Activated CD8-positive, alpha-beta memory T cell treated with anti-CD3 and anti-CD28 coated beads, Interleukin-2, amount 50 U/mL, for 48 hours (primary cell): ENCODE measurements around the gene SAMD7.

Source experiments
- DNase-seq: peaks from one replicate; pipeline ENCODE4 v3.0.0-alpha.2; 2020

The SAMD7 gene

GRCh38 chr3:169911272-169911671 is at the start of gene SAMD7:
TSS of gene SAMD7 (plus strand) at chr3:169911572. CDS start at chr3:169919499, 7,927 bp downstream.
- DNase-seq, result no peak

GRCh38 chr3:169861871-169862270 is 49.5 kb upstream of the SAMD7 start:
- no peak for DNase-seq

GRCh38 chr3:169863458-169863899 is 47.9 kb upstream of the SAMD7 start:
- peak; percentile 80 for DNase-seq

DNA sequence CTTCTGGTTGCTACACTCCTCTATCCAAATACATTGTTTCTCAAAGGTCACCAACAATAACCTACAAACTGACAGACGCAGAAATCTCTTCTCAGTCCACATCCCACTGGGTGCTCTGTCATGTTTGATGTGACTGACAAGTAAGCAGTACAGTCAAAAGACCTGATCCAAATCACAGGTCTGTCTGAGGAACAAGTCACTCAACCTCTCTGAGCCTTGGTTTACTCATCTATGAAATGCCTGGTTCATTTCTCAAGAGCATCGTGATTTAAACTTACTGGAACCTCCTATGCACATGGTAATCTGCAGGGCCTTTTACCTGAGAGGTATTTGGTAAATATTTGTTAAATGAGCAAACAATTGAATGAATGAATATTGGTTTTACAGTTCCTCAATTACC is 47.1 kb upstream of the SAMD7 start:
- DNase-seq, result no peak

GRCh38 chr3:169865176-169865767 is 46.1 kb upstream of the SAMD7 start:
- DNase-seq, result peak; percentile 54

- no peak for DNase-seq
These were observed 43.7 kb upstream of the SAMD7 start for GRCh38 chr3:169867584-169868210.

- DNase-seq, result no peak
These were observed 43.0 kb upstream of the SAMD7 start for GRCh38 chr3:169868369-169868768.

- DNase-seq, result no peak
These were observed 41.7 kb upstream of the SAMD7 start, which contains the start of gene LRRC31 for GRCh38 chr3:169869484-169870220. TSS of gene LRRC31 (minus strand) at chr3:169869935. CDS start at chr3:169869807, 128 bp downstream.

DNA sequence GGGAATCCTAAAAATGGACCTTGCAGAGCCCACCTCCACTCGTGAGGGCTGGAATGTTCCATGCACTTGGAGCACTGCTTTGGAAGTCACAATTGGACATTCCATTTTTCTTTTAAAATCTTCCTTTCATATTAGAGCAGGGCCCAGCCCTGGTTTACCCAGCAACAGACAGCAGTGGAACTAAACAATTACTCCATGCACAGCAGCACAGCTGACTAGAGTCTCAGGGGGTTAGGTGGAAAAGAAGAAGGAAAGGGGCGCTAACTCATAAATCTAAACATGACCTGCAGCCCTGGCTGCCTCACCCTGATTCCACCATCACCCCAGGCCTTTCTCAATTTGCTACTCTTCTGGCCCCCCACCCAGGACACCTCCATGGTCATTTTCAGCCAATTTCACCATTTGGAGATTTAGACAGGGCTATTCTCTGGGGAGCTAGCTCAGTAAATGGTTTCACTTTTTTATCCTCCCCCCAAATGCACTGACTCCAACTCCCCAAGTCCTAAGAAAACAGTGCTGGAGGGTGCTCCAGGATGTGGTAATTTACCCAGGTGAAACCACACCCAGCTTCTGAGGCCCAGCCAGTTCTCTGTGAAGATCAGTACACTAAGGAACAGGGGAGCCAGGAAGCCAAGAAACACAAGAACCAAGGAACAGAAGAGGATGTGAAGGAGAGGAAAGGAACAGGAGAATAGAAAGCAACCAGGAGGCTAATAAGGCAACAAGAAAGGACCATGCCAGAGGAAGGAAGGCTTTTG is 40.1 kb upstream of the SAMD7 start:
- no peak for DNase-seq

DNA sequence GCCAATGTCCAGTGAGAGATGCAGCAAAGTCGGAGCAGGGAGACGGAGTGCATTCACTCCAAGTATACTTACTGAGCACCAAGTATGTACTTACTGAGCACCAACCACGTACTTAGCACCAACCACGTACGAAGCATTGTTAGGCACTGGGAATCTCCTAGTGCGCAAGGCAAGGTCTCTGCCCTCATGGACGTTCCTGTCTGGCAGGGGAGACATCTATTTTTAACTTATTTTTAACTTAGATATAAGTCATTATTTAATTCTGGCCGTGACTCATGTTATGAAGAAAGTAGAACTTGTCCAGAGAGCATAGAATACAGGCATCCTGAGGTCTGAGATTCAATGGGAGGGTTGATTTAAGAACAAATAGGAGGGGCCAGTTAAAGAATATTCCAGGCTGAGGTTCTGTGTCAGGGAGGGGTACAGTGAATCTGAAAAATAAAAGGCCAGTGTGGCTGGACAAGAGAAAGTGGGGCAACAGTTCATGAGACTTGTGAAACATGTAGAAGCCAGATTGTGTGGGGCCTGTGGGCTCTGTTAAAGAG is 32.3 kb upstream of the SAMD7 start:
- DNase-seq, result no peak

DNA sequence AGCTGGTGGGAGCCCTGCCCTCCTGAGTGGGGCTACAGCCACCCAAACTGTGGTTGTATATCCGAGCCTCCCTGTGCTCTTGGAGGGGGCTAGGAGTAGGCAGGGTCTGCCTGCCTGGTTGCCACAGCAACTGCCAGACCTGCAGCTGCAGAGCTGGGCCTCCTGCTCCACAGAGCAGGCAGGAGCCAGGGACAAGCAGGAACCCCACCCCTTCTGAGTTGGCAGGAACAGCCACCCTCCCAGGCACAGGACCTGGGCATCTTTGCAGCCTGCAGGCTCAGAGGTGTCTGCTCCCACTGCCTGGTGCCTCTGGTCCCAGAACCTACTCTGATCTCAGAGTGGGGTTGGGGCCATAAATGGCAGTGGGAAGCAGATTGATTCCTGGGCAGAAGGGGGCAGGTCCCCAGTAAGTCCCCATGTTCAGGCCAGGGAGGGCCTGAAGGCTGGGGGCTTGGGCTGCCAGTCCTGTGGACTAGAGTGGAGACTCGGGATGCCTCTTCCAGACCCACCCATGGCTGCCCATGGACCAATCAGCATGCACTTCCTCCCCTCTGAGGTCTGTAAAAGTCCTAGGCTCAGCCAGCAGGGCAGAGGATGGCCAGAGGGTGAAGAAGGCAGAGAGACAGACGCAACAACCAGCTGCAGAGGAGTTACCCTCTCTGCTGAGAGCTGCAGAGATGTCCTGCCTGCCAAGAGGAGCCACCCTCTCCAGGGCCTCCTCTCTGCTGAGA is 31.4 kb upstream of the SAMD7 start:
- DNase-seq, result no peak

DNA sequence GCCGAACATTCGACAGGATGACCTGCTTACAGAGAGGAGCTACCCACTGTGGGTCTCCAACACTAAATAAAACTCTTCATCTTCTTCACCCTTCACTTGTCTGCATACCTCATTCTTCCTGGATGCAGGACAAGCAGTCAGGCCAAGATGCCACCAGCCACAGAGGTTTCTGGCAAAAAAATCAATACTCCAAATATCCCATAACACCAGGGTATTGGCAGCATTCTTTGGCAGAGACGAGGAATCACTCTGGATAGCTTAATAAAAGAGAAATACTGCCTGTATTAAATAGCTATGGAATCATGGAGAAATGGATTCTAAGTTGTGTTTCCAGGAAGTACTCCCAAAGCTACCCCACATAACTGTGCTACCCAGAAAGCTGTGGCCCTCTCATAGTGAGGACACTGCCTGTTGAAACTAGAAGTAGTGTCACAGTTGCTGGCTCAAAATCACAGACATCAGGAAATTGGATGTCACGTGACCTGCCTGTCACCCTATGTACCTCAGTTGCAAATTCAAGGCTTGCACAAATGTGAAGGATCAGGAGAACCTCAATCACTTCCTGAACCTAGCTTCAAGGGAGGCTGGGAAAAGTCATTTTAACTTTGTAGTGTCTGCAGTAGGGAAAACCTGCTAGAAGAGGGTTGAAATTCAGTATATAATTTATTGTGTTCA is 30.7 kb upstream of the SAMD7 start:
- DNase-seq, result no peak

GRCh38 chr3:169886671-169887070 is 24.7 kb upstream of the SAMD7 start:
- DNase-seq, result no peak

DNA sequence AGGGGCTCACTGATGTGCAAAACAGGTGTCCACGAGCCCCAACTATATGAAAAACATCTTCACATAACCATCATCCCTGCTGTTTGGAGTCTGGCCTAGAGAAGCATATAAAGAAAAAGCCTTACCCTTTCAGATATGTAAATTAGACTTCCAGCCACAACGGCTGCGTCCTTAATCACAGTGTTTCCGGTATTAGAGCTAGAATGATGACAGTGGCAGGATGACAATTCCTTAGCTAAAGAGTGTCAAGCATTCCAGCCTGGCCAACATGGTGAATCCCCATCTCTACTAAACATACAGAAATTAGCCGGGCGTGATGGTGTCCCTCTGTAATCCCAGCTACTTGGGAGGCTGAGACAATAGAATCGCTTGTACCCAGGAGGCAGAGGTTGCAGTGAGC is 19.5 kb upstream of the SAMD7 start:
- no peak for DNase-seq

GRCh38 chr3:169894110-169894509 is 17.3 kb upstream of the SAMD7 start:
- no peak for DNase-seq

DNA sequence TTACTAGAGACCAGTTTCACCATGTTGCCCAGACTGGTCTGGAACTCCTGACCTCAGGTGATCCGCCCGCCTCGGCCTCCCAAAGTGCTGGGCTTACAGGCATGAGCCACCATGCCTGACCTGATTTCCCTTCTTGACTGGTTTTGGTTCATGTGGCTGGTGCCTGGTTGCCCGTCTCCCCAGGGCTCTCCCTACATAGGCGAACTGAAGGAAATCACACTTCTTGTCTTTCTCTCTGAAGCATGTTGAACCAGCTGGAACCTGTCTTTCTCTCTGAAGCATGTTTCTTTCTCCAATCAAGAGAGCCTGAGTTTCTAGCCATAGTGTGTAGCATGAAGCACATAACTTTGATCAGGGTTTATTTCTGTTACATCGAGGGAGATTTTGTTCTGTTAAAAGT is 16.3 kb upstream of the SAMD7 start:
- DNase-seq, result no peak

DNA sequence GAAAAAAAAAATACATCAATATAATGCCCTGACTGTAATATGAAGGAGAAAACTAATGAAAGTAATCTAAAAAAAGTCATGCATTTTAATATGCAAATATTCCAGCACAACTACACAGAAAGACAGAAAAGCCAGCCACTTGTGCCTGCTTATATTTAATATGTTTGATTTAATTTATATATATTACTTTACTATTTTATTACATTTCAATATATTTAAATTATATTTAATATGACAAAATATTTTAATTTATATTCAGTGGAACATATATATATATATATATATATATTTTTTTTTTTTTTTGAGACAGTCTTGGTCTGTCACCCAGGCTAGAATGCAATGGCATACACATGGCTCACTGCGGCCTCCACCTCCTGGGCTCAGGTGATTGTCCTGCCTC is 14.1 kb upstream of the SAMD7 start:
- no peak for DNase-seq

- no peak for DNase-seq
These were observed 9.9 kb upstream of the SAMD7 start for GRCh38 chr3:169901453-169901852.

DNA sequence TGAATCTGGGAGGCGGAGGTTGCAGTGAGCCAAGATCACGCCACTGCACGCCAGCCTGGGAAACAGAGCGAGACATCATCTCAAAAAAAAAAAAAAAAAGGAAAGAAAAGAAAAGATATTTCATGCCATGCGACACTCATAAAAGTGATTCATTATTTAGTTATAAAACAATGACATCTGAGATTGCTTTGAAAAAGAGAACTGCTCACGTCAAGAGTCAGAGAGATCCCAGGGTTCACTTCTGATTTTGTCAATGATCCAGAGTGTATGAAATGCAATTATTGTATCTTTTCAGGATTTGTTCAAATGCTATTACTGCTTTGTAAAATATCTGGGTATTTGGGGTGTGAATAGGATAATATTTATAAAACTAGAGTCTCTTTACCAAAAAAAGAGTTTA is 6.0 kb upstream of the SAMD7 start:
- DNase-seq, result no peak

DNA sequence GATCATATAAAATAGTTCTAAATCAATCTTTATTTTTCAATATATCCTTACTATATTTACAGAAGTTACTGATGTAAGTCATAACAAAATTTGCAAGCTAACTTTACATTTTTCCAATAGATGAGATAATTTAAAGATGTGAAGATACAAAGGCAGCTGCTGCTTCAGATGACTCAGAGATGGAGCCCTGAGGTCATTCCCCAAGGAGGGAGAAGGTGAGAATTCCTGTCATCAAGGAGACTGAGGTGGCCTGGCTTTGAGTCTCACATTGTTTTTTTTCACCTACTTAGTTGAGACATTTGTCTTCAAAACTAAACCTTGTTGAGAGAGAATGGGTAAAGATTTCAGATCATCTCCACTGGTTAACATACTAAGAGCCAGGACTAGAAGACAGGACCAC is 3.9 kb upstream of the SAMD7 start:
- no peak for DNase-seq

GRCh38 chr3:169907944-169908343 is 3.4 kb upstream of the SAMD7 start:
- DNase-seq, result no peak

DNA sequence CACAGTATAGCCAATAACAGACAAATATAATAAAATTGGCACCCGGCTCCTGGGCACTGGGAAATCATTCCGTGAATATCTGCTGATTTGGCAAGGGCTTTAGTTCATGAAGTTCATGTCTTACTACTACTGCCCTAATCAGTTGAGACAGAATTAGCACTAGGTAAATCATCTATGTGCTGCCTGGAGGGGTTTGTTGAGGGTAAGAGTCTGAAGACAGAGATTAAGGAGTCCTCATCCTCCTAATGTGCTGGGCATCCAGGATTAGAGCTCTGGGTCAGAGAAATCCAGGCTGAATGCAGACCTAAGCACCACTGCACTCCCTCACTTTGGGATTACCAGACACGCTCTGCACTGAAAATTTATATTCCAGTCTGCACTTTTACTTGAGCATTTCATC is 2.0 kb downstream of the SAMD7 start:
- no peak for DNase-seq
